Neural cell (in vitro differentiated cells): Measurements from ENCODE around the gene CIBAR2. TPM values are rescaled to one million over a fixed set of nuclear protein-coding genes. Genes with fewer than 3 reads are reported as not detected.

Experiments
- H2AFZ ChIP-seq: fragments of 200-600, 300-800 bp; sonication (generic), shearing (Covaris generic); 2 replicates; pipeline ENCODE4 v1.6.0; 2014; ENCODE audit warnings: low read depth, mild to moderate bottlenecking, antibody characterized with exemption, low read length, moderate library complexity
- H3F3A ChIP-seq: fragments of 200-600 bp; shearing (Covaris generic); 2 replicates; pipeline ENCODE4 v1.6.1; 2016; ENCODE audit warnings: mild to moderate bottlenecking, moderate library complexity, mixed read lengths, antibody characterized with exemption, low read length; ENCODE audit not compliant: insufficient read depth, poor library complexity, severe bottlenecking
- H3K27ac ChIP-seq: fragments of 200-600, 300-800 bp; sonication (generic), shearing (Covaris generic); 2 replicates; pipeline ENCODE4 v1.5.1; 2014; ENCODE audit warnings: mild to moderate bottlenecking, low read length, moderate library complexity
- H3K27me3 ChIP-seq: fragments of 300-800, 200-600 bp; sonication (generic), shearing (Covaris generic); 2 replicates; pipeline ENCODE4 v1.6.0; 2014; ENCODE audit warnings: mild to moderate bottlenecking, low read depth, low read length, moderate library complexity; ENCODE audit not compliant: insufficient read depth
- H3K36me3 ChIP-seq: fragments of 300-800, 200-600 bp; sonication (generic), shearing (Covaris generic); 2 replicates; pipeline ENCODE4 v1.5.1; 2014; ENCODE audit warnings: mild to moderate bottlenecking, antibody characterized with exemption, low read length, moderate library complexity; ENCODE audit not compliant: insufficient read depth
- H3K4me2 ChIP-seq: fragments of 300-800, 200-600 bp; sonication (generic), shearing (Covaris generic); 2 replicates; pipeline ENCODE4 v1.6.0; 2014; ENCODE audit warnings: mild to moderate bottlenecking, low read length
- H3K4me3 ChIP-seq: fragments of 300-800, 200-600 bp; sonication (generic), shearing (Covaris generic); 2 replicates; pipeline ENCODE4 v1.5.1; 2014; ENCODE audit warnings: mild to moderate bottlenecking, low read length, moderate library complexity
- H3K79me2 ChIP-seq: fragments of 200-600 bp; shearing (Covaris generic); replicated peaks from 2 replicates; pipeline ENCODE4 v1.6.0; 2014; ENCODE audit warnings: mild to moderate bottlenecking, low read length, moderate library complexity; ENCODE audit not compliant: insufficient read depth
- H3K9ac ChIP-seq: fragments of 300-800, 200-600 bp; sonication (generic), shearing (Covaris generic); 2 replicates; pipeline ENCODE4 v1.6.1; 2016; ENCODE audit warnings: mild to moderate bottlenecking, low read length, mixed read lengths
- H3K9me2 ChIP-seq: fragments of 200-600 bp; shearing (Covaris generic); 2 replicates; pipeline ENCODE4 v1.6.1; 2016; ENCODE audit warnings: mild to moderate bottlenecking, low read length, mixed read lengths; ENCODE audit not compliant: insufficient read depth
- H3K9me3 ChIP-seq: fragments of 200-600, 300-800 bp; sonication (generic), shearing (Covaris generic); 2 replicates; pipeline ENCODE4 v1.6.1; 2016; ENCODE audit warnings: mild to moderate bottlenecking, mixed run types, low read length, moderate library complexity, mixed read lengths
- H4K20me1 ChIP-seq: fragments of 200-600 bp; shearing (Covaris generic); 2 replicates; pipeline ENCODE4 v1.6.1; 2016; ENCODE audit warnings: mild to moderate bottlenecking, mixed run types; ENCODE audit not compliant: insufficient read depth
- CTCF ChIP-seq: fragments of 450-650 bp; IDR thresholded peaks from 2 replicates; pipeline ENCODE4 v1.5.1; 2014; ENCODE audit warnings: antibody characterized with exemption, mild to moderate bottlenecking, moderate library complexity; ENCODE audit not compliant: poor library complexity, severe bottlenecking
- EP300 ChIP-seq: fragments of 450-650 bp; conservative IDR thresholded peaks from 2 replicates; pipeline ENCODE4 v1.6.1; 2014; ENCODE audit warnings: antibody characterized with exemption, mild to moderate bottlenecking, moderate library complexity; ENCODE audit not compliant: poor library complexity, severe bottlenecking
- EZH2 ChIP-seq: fragments of 200-600, 300-800 bp; shearing (Covaris generic), sonication (generic); IDR thresholded peaks from 2 replicates; pipeline ENCODE4 v1.6.1; 2014; ENCODE audit warnings: antibody characterized with exemption, low read length, borderline replicate concordance, mild to moderate bottlenecking; ENCODE audit not compliant: insufficient read depth, poor library complexity, severe bottlenecking
- MXI1 ChIP-seq: fragments of 450-650 bp; conservative IDR thresholded peaks from 2 replicates; pipeline ENCODE4 v1.6.1; 2014; ENCODE audit warnings: antibody characterized with exemption, mild to moderate bottlenecking; ENCODE audit not compliant: poor library complexity, severe bottlenecking
- POLR2AphosphoS5 ChIP-seq: IDR thresholded peaks from 2 replicates; pipeline ENCODE4 v1.6.1; 2012
- RAD21 ChIP-seq: fragments of 450-650 bp; conservative IDR thresholded peaks from 2 replicates; pipeline ENCODE4 v1.6.1; 2014; ENCODE audit warnings: antibody characterized with exemption, mild to moderate bottlenecking, moderate library complexity
- SMC3 ChIP-seq: fragments of 450-650 bp; conservative IDR thresholded peaks from 2 replicates; pipeline ENCODE4 v1.6.1; 2014; ENCODE audit warnings: antibody characterized with exemption, mild to moderate bottlenecking, moderate library complexity; ENCODE audit not compliant: poor library complexity
- TAF1 ChIP-seq: IDR thresholded peaks from 2 replicates; pipeline ENCODE4 v1.6.1; 2012; ENCODE audit warnings: low read depth
- polyA minus RNA-seq: library from RNA; depleted of rRNA, polyadenylated mRNA; stranded (reverse); fragments of >200 nt; gene quantifications from 2 replicates; pipeline ENCODE4 v1.2.3, GENCODE V29; 2014
- polyA plus RNA-seq: library from polyadenylated mRNA; depleted of rRNA; stranded (reverse); fragments of >200 nt; gene quantifications from 2 replicates; pipeline ENCODE4 v1.2.3, GENCODE V29; 2014
- TF ChIP-seq, protein P1 (sequence below): IDR thresholded peaks from 2 replicates; pipeline ENCODE4 v1.6.1; 2012; ENCODE audit warnings: borderline replicate concordance

Gene CIBAR2
- polyA plus RNA-seq (not detected in 2 replicates), polyA minus RNA-seq (not detected in 2 replicates)

DNA sequence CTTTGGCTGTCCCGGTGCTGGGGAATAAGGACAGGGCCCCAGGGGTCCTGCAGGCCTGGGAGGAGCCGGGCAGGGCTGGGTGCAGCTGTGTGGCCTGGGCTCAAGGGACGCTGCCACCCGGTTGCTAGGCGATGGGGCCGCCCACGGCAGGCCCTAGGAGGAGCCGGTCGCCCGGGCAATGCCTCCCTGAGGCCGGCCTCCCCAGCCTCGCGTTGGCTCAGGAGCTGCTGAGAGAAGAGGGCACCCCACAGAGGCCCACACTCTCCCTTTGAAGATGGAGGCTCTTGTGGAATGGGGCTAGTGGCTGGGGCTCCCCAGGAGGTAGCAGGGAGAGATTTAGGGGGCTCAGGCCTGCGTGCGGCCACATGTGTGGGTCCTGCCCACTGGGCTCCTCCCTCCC is at the start of gene CIBAR2:
Gene CIBAR2, minus strand, starts transcription at position 109 of the 400 bp plus-strand sequence. CDS start 120 bp downstream, outside the sequence.
- H3K9me2 ChIP-seq: no peaks in the 10 kb centered on the region
- H3F3A ChIP-seq: no peaks in the 10 kb centered on the region
- TF ChIP-seq EP300 (no peak), CTCF (no peak), POLR2AphosphoS5 (no peak), MXI1 (no peak), SMC3 (no peak), TAF1 (no peak), EZH2 (no peak), RAD21 (no peak)
- TF ChIP-seq, protein P1, sequence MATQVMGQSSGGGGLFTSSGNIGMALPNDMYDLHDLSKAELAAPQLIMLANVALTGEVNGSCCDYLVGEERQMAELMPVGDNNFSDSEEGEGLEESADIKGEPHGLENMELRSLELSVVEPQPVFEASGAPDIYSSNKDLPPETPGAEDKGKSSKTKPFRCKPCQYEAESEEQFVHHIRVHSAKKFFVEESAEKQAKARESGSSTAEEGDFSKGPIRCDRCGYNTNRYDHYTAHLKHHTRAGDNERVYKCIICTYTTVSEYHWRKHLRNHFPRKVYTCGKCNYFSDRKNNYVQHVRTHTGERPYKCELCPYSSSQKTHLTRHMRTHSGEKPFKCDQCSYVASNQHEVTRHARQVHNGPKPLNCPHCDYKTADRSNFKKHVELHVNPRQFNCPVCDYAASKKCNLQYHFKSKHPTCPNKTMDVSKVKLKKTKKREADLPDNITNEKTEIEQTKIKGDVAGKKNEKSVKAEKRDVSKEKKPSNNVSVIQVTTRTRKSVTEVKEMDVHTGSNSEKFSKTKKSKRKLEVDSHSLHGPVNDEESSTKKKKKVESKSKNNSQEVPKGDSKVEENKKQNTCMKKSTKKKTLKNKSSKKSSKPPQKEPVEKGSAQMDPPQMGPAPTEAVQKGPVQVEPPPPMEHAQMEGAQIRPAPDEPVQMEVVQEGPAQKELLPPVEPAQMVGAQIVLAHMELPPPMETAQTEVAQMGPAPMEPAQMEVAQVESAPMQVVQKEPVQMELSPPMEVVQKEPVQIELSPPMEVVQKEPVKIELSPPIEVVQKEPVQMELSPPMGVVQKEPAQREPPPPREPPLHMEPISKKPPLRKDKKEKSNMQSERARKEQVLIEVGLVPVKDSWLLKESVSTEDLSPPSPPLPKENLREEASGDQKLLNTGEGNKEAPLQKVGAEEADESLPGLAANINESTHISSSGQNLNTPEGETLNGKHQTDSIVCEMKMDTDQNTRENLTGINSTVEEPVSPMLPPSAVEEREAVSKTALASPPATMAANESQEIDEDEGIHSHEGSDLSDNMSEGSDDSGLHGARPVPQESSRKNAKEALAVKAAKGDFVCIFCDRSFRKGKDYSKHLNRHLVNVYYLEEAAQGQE: no peak
- no peaks in the 10 kb centered on the region for H3K27me3 ChIP-seq
- H3K79me2 ChIP-seq: no peaks in the 10 kb centered on the region
- no peak within 1 kb of the TSS for H3K4me2 ChIP-seq
- H3K36me3 ChIP-seq: no peaks in the 10 kb centered on the region
- H3K27ac ChIP-seq: no peak within 1 kb of the TSS
- no peak within 1 kb of the TSS for H2AFZ ChIP-seq
- no peak within 1 kb of the TSS for H3K4me3 ChIP-seq
- H3K9ac ChIP-seq: no peak within 1 kb of the TSS
- H3K9me3 ChIP-seq: no peaks in the 10 kb centered on the region
- H4K20me1 ChIP-seq: no peaks in the 10 kb centered on the region

DNA sequence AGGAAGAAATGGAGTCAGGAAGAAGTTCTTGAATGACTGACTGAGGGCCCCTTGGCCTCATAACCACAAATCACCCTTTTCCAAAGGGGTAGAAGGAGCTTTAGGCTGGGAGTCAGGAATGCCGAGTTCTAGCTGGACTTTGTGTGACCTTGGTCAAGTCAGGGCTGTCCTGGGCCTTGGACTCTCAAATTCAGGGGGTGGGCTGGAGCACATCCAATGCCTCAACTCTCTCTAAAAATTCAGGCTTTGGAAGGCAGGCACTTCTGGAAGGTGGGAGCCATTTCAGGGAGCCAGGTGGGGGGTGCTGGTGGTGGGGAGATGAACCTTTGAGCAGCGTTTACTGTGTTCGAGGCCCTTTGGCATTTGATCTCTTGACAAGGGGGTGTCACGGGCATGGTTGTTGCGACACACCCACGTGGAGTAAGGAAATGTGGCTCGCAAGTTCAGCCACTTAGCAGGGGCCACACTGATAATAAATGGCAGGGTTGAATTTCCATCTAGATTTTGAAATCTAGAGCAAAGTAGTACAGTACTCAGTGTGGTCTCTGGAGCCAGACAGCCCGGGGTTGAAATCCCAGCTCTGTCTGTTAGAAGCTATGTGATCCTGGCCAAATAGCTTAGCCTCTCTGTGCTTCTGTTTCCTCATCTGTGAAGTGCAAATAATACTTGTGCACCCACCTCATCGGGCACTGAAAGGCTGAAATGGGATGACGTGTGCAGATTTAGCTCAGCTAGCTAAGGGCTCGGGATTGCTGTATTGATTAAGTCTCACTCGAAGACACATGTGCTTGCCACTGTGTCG is 47.1 kb upstream of the CIBAR2 start:
- Histone ChIP-seq H4K20me1 (no peaks in the 10 kb centered on the region), H2AFZ (no peak overlapping the region), H3K27me3 (no peaks in the 10 kb centered on the region), H3K9ac (no peak overlapping the region), H3F3A (no peaks in the 10 kb centered on the region), H3K79me2 (no peaks in the 10 kb centered on the region), H3K27ac (no peak overlapping the region), H3K9me2 (no peaks in the 10 kb centered on the region), H3K4me3 (no peak overlapping the region), H3K4me2 (no peak overlapping the region), H3K36me3 (no peaks in the 10 kb centered on the region), H3K9me3 (no peaks in the 10 kb centered on the region)
- TF ChIP-seq POLR2AphosphoS5 (no peak), MXI1 (no peak), RAD21 (no peak), SMC3 (no peak), TAF1 (no peak), EZH2 (no peak), EP300 (no peak)
